Measurements from ENCODE around the gene RAB9A. TPM values are rescaled to one million over a fixed set of nuclear protein-coding genes. Genes with fewer than 3 reads are reported as not detected.

RAB9A gene
- total RNA-seq, 4 donors from 2014 or later, result 29.5 to 47.0 (median 36.0) TPM

DNA sequence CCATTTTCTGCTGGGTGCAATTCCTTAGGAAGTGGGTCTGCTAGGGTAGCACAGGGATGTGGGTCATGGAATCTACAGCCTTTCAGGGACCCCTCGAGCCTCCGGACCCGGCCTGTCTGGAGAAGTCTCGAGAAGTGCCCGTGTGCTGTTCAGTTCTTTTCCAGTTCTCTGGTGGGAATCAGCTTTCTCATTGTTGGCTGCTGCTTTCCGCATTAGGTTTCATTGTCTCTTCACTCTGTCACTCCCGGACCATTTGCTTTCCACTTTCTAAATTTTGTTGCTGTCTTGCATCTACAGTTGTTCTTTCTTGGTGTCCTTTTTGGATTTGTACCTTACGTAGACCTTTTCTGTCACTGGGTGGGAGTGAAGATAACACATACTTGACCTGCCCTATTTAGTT lies 6.1 kb downstream of the RAB9A start:
- Histone ChIP-seq H3K9me3 (no peaks in the 10 kb centered on the region), H3K4me3 (replicated peaks in 1 of 3) (no peak overlapping the region), H3K27ac (no peak overlapping the region), H3K27me3 (no peaks in the 10 kb centered on the region), H3K36me3 (no peaks in the 10 kb centered on the region), H3K4me1 (peaks cover 4 to 17% of the 10 kb centered on the region in 2 donors)
- TF ChIP-seq POLR2A (IDR thresholded peaks at IDR 0.05), result no peak
- TF ChIP-seq, protein P1, sequence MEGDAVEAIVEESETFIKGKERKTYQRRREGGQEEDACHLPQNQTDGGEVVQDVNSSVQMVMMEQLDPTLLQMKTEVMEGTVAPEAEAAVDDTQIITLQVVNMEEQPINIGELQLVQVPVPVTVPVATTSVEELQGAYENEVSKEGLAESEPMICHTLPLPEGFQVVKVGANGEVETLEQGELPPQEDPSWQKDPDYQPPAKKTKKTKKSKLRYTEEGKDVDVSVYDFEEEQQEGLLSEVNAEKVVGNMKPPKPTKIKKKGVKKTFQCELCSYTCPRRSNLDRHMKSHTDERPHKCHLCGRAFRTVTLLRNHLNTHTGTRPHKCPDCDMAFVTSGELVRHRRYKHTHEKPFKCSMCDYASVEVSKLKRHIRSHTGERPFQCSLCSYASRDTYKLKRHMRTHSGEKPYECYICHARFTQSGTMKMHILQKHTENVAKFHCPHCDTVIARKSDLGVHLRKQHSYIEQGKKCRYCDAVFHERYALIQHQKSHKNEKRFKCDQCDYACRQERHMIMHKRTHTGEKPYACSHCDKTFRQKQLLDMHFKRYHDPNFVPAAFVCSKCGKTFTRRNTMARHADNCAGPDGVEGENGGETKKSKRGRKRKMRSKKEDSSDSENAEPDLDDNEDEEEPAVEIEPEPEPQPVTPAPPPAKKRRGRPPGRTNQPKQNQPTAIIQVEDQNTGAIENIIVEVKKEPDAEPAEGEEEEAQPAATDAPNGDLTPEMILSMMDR (IDR thresholded peaks at IDR 0.05), result no peak
- WGBS, 2 donors, result 71 to 76% methylated on average over 8 of the region's 8 CpGs
- intact Hi-C loops (cut with DNase I), result no loop called here
- DNase-seq, result no peak

DNA sequence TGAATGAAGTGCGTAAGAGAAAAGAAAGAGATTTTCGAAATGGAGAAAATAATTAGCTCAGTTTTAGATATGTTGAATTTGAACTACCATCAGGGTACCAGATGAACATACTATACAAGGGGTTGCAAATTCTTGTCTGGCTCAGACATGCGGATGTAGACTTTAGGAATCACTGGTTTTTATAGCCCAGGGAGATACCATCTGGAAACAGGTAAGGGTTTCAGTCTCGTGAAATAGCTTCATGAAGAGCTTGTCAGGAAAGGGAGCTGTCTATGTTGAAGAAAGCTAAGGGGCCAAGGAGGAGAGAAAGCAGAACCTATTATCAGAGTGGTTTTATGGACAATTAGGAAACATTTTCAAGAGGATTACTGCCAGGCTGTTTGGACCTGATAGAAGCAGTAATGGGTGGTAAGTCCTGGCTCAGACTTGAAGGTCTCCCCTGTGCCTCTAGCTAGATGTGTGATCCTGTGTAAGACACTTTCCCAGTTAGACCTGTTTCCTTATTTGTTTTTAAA lies 6.7 kb downstream of the RAB9A start:
- peaks cover 4 to 17% of the 10 kb centered on the region in 2 donors for H3K4me1 ChIP-seq
- intact Hi-C loops (cut with DNase I), result no loop called here
- H3K9me3 ChIP-seq, result no peaks in the 10 kb centered on the region
- H3K4me3 ChIP-seq (replicated peaks in 1 of 3), result no peak overlapping the region
- DNase-seq, result no peak
- WGBS, 2 donors, result 76 to 90% methylated on average over 4 of the region's 4 CpGs
- no peak for TF ChIP-seq POLR2A (IDR thresholded peaks at IDR 0.05)
- TF ChIP-seq, protein P1 (IDR thresholded peaks at IDR 0.05), result no peak
- H3K36me3 ChIP-seq, result no peaks in the 10 kb centered on the region
- no peak overlapping the region for H3K27ac ChIP-seq
- no peaks in the 10 kb centered on the region for H3K27me3 ChIP-seq

DNA sequence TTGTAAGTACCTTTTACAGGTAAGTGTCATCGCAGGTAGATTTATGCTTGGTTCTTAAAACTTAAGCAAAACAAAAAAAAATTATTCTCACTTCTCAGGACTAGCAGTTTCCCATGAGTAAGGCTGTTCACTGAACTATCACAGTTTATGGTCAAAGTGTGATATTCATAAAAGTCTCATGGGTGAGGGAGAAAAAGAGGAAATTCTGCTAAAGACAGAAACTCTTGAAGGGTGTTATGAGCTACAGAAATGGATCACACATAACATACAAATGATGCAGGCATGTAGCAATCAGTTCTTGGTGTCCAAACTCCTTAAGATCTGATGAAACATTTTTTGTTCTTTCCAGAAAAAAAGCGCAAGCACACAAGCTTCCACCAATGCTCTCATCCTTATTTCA lies 8.5 kb downstream of the RAB9A start:
- H3K4me1 ChIP-seq, result peaks cover 4 to 12% of the 10 kb centered on the region in 2 donors
- H3K27ac ChIP-seq, result no peak overlapping the region
- no peaks in the 10 kb centered on the region for H3K36me3 ChIP-seq
- 84 to 97% methylated on average over 2 of the region's 2 CpGs for WGBS, 2 donors
- H3K4me3 ChIP-seq (replicated peaks in 1 of 3), result no peak overlapping the region
- no peak for DNase-seq
- TF ChIP-seq, protein P1 (IDR thresholded peaks at IDR 0.05), result no peak
- no peak for TF ChIP-seq POLR2A (IDR thresholded peaks at IDR 0.05)
- H3K27me3 ChIP-seq, result no peaks in the 10 kb centered on the region
- H3K9me3 ChIP-seq, result no peaks in the 10 kb centered on the region
- intact Hi-C loops (cut with DNase I), result no loop called here

DNA sequence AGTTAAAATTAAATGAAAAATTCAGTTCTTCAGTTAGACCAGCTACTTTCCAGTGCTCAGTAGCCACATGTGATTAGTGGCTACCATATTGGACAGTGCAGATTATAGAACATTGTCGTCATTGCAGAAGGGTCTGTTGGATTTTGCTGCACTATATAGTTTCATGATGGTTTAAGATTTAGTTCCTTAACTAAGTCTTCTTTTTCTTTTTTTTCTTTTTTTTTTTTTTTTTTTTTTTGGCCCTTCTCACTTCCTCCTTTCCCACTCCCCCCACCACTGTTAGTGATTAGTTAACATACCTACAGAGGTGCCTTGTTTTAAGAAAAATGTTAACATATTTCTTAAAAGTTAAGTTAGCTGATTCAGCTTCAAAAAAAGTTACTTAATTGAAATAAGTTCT lies 9.0 kb downstream of the RAB9A start:
- Histone ChIP-seq H3K4me1 (peaks cover 4 to 10% of the 10 kb centered on the region in 2 donors), H3K27ac (no peak overlapping the region), H3K9me3 (no peaks in the 10 kb centered on the region), H3K27me3 (no peaks in the 10 kb centered on the region), H3K36me3 (no peaks in the 10 kb centered on the region), H3K4me3 (replicated peaks in 1 of 3) (no peak overlapping the region)
- 89 to 100% methylated on average over 1 of the region's 1 CpG for WGBS, 2 donors
- TF ChIP-seq, protein P1 (IDR thresholded peaks at IDR 0.05), result no peak
- no peak for TF ChIP-seq POLR2A (IDR thresholded peaks at IDR 0.05)
- DNase-seq, result no peak
- intact Hi-C loops (cut with DNase I), result no loop called here

DNA sequence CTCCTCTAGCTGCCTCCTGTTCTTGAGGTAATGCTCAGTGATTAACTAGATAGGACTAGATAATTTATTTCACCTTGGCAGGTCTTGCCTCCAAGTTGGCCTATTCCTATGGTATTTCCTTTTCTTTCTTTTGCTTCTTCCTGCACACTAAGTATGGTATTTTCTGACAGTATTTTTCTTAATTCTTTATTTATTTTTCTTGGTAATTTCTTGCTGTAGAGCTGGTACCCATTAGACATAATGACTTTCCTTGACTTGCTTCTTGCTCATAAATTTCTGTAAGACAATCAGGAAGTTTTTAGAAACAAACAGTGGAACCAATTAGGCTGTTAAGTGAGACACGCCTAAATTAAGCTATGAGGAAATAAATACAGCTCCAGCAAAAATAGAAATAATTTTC lies 9.5 kb downstream of the RAB9A start:
- H3K27ac ChIP-seq, result no peak overlapping the region
- H3K9me3 ChIP-seq, result no peaks in the 10 kb centered on the region
- no peaks in the 10 kb centered on the region for H3K36me3 ChIP-seq
- peaks cover 4 to 15% of the 10 kb centered on the region in 2 donors for H3K4me1 ChIP-seq
- whole genome bisulfite sequencing, 2 donors, result 70 to 78% methylated on average over 1 of the region's 1 CpG
- no peak for DNase-seq
- no peak overlapping the region for H3K4me3 ChIP-seq (replicated peaks in 1 of 3)
- intact Hi-C loops (cut with DNase I), result no loop called here
- H3K27me3 ChIP-seq, result no peaks in the 10 kb centered on the region
- TF ChIP-seq, protein P1 (IDR thresholded peaks at IDR 0.05), result no peak
- TF ChIP-seq POLR2A (IDR thresholded peaks at IDR 0.05), result no peak

All from thyroid gland (tissue), 4 donors.